Fibroblast of mammary gland (primary cell): ENCODE results near the gene SHROOM1.
A peak's percentile ranks its signal among the peaks of the same experiment; 100 is the strongest.

ENCODE experiments used
- DNase-seq: peaks from one replicate; pipeline ENCODE4 v3.0.0-alpha.2; 2010; ENCODE audit warnings: low read depth
- H3K4me3 ChIP-seq: 2 replicates; pipeline ENCODE4 v1.5.1; 2011; ENCODE audit warnings: low read depth, mild to moderate bottlenecking, low read length, moderate library complexity; ENCODE audit not compliant: control insufficient read depth
- CTCF ChIP-seq: conservative IDR thresholded peaks from 2 replicates; pipeline ENCODE4 v1.5.1; 2011; ENCODE audit warnings: low read depth, low read length, inconsistent platforms; ENCODE audit not compliant: control insufficient read depth, insufficient read depth

SHROOM1 gene

GRCh38 chr5:132832612-132833011, 2.2 kb upstream of the SHROOM1 start:
- no peak for DNase-seq
- no peak overlapping the region for H3K4me3 ChIP-seq
- TF ChIP-seq CTCF, result no peak

GRCh38 chr5:132831095-132831860, 831 bp upstream of the SHROOM1 start:
- DNase-seq, result no peak
- H3K4me3 ChIP-seq, result no peak overlapping the region
- no peak for TF ChIP-seq CTCF

GRCh38 chr5:132829742-132830435, 558 bp downstream of the SHROOM1 start:
- peak; percentile 49 for DNase-seq
- peak overlapping the region; percentile 58 for H3K4me3 ChIP-seq
- peak; percentile 64 for TF ChIP-seq CTCF

- DNase-seq, result no peak
- TF ChIP-seq CTCF, result no peak
- H3K4me3 ChIP-seq, result peak overlapping the region; percentile 58
These were observed 1.5 kb downstream of the SHROOM1 start for GRCh38 chr5:132828846-132829494.

GRCh38 chr5:132827943-132828673, 2.3 kb downstream of the SHROOM1 start:
- no peak for TF ChIP-seq CTCF
- no peak overlapping the region for H3K4me3 ChIP-seq
- no peak for DNase-seq

- TF ChIP-seq CTCF, result no peak
- no peak for DNase-seq
- H3K4me3 ChIP-seq, result no peak overlapping the region
These were observed 3.9 kb downstream of the SHROOM1 start for GRCh38 chr5:132826424-132827082.
